Heart left ventricle (tissue), 13 donors: ENCODE results near the gene LEFTY2.

Experiments
- POLR2A ChIP-seq, 2 donors: fragments of 450-650 bp; IDR thresholded peaks; one replicate each; pipeline ENCODE4 v1.6.1; 2017; ENCODE audit warnings: antibody characterized with exemption in 2 of 2, mild to moderate bottlenecking in 2 of 2, moderate library complexity in 2 of 2
- TF ChIP-seq, protein P1 (sequence below), 12 donors: fragments of 200-600 bp; sonication (generic) in 4 of 12; IDR thresholded peaks; one replicate each; pipeline versions ENCODE4 v1.5.0 to v1.8.0; 2018 to 2022; ENCODE audit warnings: antibody characterized with exemption in 12 of 12, mild to moderate bottlenecking in 5 of 12
- donor health status: ischemic (EF 13 %, LVEDD 7.1; RV severe dilation, severe dysfunction).
- donor health status: DM: no; HTN: yes; CAD: no.
- donor health status: DM: no; HTN: no; CAD: no.
- donor health status: ischemic (EF 25% LVEDD 6.9; RV normal size, moderate dysfunction).
- donor health status: ischemic (EF 25% LVEDD 5.7; RV mildly dilated, moderate dysfunction).
- donor health status: ischemic (EF 35%, LVEDD 5.7; RV mildly dilated, moderate dysfunction).
- donor health status: nonischemic (EF 11% LVEDD 7.7; RV severe dilation, severe dysfunction).
- donor health status: DM: yes; HTN: yes; CAD: no.
- donor health status: PGD.
- donor health status: ischemic (EF 29% LVEDD 5.4; RV normal size, mild dysfunction).
- donor health status: nonischemic (EF 23%, LVEDD 6.1; RV moderate dilation, normal function).

DNA sequence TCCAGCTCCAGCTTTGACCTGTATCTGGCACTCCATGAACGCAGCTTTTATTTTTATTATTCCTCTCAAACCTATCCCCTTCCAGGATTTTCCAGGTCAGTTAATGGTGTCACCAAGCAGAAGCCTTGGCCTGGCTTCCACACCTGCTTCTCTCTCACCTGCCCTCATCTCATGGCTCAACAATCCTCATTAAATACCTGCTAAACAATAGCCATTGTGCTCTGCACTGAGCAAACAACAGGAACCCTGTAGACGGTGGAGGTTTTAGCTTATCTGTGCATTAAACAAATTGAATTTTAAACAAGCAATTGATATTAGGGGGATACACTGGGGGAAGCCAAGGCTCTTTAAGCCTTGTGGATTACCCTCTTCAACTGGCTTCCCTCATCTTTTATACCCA lies 32.2 kb downstream of the LEFTY2 start:
- TF ChIP-seq, protein P1, sequence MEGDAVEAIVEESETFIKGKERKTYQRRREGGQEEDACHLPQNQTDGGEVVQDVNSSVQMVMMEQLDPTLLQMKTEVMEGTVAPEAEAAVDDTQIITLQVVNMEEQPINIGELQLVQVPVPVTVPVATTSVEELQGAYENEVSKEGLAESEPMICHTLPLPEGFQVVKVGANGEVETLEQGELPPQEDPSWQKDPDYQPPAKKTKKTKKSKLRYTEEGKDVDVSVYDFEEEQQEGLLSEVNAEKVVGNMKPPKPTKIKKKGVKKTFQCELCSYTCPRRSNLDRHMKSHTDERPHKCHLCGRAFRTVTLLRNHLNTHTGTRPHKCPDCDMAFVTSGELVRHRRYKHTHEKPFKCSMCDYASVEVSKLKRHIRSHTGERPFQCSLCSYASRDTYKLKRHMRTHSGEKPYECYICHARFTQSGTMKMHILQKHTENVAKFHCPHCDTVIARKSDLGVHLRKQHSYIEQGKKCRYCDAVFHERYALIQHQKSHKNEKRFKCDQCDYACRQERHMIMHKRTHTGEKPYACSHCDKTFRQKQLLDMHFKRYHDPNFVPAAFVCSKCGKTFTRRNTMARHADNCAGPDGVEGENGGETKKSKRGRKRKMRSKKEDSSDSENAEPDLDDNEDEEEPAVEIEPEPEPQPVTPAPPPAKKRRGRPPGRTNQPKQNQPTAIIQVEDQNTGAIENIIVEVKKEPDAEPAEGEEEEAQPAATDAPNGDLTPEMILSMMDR (IDR thresholded peaks at IDR 0.05) = no peak
- TF ChIP-seq POLR2A (IDR thresholded peaks at IDR 0.05) = no peak
